GM12801 (cell line): ENCODE results near the gene TTLL12.

Source experiments
- CTCF ChIP-seq: IDR thresholded peaks from one replicate; pipeline ENCODE4 v1.5.1; 2011; ENCODE audit warnings: control low read depth; ENCODE audit not compliant: insufficient read length; ENCODE audit errors: extremely low read depth

TTLL12 gene

DNA sequence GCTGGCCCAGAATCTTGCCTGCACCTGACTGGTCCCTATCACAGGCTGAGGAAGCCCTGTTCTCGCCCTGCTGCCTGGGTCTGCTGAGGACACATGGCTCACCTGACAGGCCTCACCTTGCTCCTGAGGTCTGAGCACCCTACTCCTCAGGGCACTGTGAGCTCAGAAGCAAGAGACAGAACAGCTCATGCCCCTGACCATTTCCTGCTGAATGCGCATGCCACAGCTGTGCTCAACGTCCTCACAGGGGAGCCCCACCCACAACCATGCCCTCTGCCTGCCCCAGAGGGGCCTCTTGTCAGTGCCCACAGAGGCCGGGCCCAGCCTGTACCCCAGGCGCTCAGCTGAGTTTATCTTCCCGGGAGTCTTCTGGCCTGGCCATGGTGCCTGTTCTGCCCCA lies 38.4 kb downstream of the TTLL12 start:
- no peak for TF ChIP-seq CTCF

DNA sequence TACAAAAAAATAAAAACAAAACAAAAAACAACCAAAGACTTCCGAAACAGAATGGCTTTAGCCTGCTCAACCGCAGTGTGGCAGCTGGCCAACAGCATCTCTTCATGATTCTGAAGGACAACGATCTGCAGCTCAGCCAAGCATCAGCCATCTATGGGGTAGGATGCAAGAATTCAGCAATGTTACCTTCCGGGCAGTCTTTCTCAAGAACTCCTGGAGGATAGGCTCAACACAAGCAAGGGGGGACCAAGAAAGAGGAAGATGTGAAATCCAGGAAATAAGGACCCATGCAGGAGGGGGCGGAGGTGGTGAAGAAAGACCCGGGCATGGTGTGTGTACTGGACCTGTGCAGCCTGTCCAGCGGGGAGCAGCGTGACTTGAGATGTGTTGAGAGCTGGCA lies 39.1 kb downstream of the TTLL12 start:
- TF ChIP-seq CTCF, result no peak

GRCh38 chr22:43144949-43145348 lies 42.0 kb downstream of the TTLL12 start:
- no peak for TF ChIP-seq CTCF

- no peak for TF ChIP-seq CTCF
Measured at GRCh38 chr22:43142880-43143562, 43.9 kb downstream of the TTLL12 start, which contains the start of gene MCAT. MCAT (minus strand) TSS chr22:43143398; CDS start chr22:43143348, 50 bp downstream.

DNA sequence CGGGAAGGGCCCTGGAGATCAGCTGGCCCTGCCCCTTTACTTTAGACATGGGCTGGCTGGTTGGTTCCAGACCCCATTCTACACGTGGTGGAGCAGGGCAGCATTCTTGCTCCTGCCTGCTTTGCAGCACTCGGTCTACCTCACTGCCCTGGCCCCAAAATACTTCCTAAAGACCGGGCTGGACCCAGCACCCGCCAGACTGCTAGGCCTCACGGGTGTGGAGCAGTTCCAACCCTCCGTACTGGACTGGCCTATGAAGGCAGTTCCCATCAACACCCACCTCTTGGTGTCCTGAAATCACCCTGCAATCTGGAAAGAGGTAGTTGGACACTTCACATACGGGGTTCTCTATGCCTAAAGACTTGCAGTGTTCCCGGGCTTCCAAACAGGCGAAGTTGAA lies 50.1 kb downstream of the TTLL12 start:
- no peak for TF ChIP-seq CTCF

- no peak for TF ChIP-seq CTCF
Measured at GRCh38 chr22:43136255-43136654, 50.7 kb downstream of the TTLL12 start.

DNA sequence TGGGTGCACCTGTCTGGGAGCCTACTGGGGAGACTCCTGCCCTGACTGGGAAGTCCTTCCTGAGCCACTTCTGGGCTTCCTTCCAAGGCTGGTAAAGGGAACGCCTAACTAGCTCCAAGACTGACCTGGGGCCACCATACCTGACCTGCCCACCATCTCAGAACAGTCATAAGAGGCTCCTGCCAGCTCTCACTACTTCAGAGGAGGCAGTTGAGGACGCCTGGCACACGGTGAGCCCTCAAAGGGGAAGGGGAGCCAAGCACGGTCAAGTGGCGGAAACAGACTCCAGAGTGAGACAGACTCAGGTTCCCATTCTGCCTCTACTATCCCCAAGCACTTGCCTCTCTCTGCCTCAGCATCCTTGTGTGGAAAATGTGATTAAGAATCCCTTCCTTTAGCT lies 51.4 kb downstream of the TTLL12 start:
- TF ChIP-seq CTCF, result no peak
